OCI-LY1 (cell line): ENCODE results near the gene EML4.
A peak's percentile ranks its signal among the peaks of the same experiment; 100 is the strongest.

Source experiments
- H2AFZ ChIP-seq: fragments of 200-600 bp; sonication (generic), shearing (Covaris generic); 2 replicates; pipeline ENCODE4 v1.6.0; 2014; ENCODE audit warnings: antibody characterized with exemption, mild to moderate bottlenecking, low read length
- H3F3A ChIP-seq: fragments of 200-600 bp; sonication (generic), shearing (Covaris generic); 2 replicates; pipeline ENCODE4 v1.6.0; 2014; ENCODE audit warnings: mild to moderate bottlenecking, antibody characterized with exemption, low read length, moderate library complexity; ENCODE audit not compliant: insufficient read depth
- H3K27ac ChIP-seq: fragments of 200-600 bp; sonication (generic); 2 replicates; pipeline ENCODE4 v1.5.1; 2014; ENCODE audit warnings: low read length, mixed run types, mild to moderate bottlenecking, low read depth; ENCODE audit not compliant: poor library complexity, severe bottlenecking
- H3K27me3 ChIP-seq: fragments of 200-600 bp; sonication (generic); 2 replicates; pipeline ENCODE4 v1.6.0; 2014; ENCODE audit warnings: antibody characterized with exemption, mild to moderate bottlenecking, low read length, moderate library complexity; ENCODE audit not compliant: insufficient read depth
- H3K36me3 ChIP-seq: fragments of 200-600 bp; sonication (generic); 2 replicates; pipeline ENCODE4 v1.6.1; 2014; ENCODE audit warnings: mild to moderate bottlenecking, antibody characterized with exemption, low read length, moderate library complexity, mixed read lengths; ENCODE audit not compliant: insufficient read depth
- H3K4me1 ChIP-seq: fragments of 200-600 bp; sonication (generic); 2 replicates; pipeline ENCODE4 v1.5.1; 2014; ENCODE audit warnings: mild to moderate bottlenecking, low read length, moderate library complexity; ENCODE audit not compliant: insufficient read depth, severe bottlenecking
- H3K4me2 ChIP-seq: fragments of 200-600 bp; sonication (generic), shearing (Covaris generic); 2 replicates; pipeline ENCODE4 v1.6.1; 2014; ENCODE audit warnings: low read length
- H3K4me3 ChIP-seq: fragments of 200-600 bp; sonication (generic); 2 replicates; pipeline ENCODE4 v1.5.1; 2014; ENCODE audit warnings: low read length, low read depth, mild to moderate bottlenecking, mixed read lengths; ENCODE audit not compliant: poor library complexity, severe bottlenecking
- H3K79me2 ChIP-seq: fragments of 200-600 bp; shearing (Covaris generic); 2 replicates; pipeline ENCODE4 v1.6.1; 2016; ENCODE audit warnings: mixed run types, low read length, mixed read lengths; ENCODE audit not compliant: insufficient read depth
- H3K9ac ChIP-seq: fragments of 200-600 bp; sonication (generic), shearing (Covaris generic); 2 replicates; pipeline ENCODE4 v1.6.1; 2014; ENCODE audit warnings: mild to moderate bottlenecking, low read length, mixed read lengths
- H3K9me2 ChIP-seq: fragments of 200-600 bp; sonication (generic), shearing (Covaris generic); 2 replicates; pipeline ENCODE4 v1.6.1; 2014; ENCODE audit warnings: low read depth, mild to moderate bottlenecking, low read length, mixed read lengths
- H3K9me3 ChIP-seq: fragments of 200-600 bp; shearing (Covaris generic); 2 replicates; pipeline ENCODE4 v1.6.1; 2014; ENCODE audit warnings: low read length, mixed read lengths
- H4K20me1 ChIP-seq: fragments of 200-600 bp; sonication (generic), shearing (Covaris generic); 2 replicates; pipeline ENCODE4 v1.6.0; 2016; ENCODE audit warnings: mild to moderate bottlenecking, low read length; ENCODE audit not compliant: insufficient read depth
- CTCF ChIP-seq: fragments of 200-600 bp; sonication (generic), shearing (Covaris generic); IDR thresholded peaks from 2 replicates; pipeline ENCODE4 v1.5.1; 2017; ENCODE audit warnings: mild to moderate bottlenecking, antibody characterized with exemption, low read length, moderate library complexity, mixed read lengths
- EZH2 ChIP-seq: fragments of 200-600 bp; sonication (generic), shearing (Covaris generic); IDR thresholded peaks from 2 replicates; pipeline ENCODE4 v1.8.0; 2017; ENCODE audit warnings: borderline replicate concordance, mixed run types, mild to moderate bottlenecking, antibody characterized with exemption, low read length, moderate library complexity, mixed read lengths

EML4 gene

GRCh38 chr2:42360890-42361727 is 192.0 kb downstream of the EML4 start, which contains the start of gene COX7A2L:
COX7A2L (minus strand) TSS chr2:42361217; CDS start chr2:42361161, 56 bp downstream.
- Histone ChIP-seq H3K79me2 (peaks cover 46% of the 10 kb centered on the region), H4K20me1 (no peaks in the 10 kb centered on the region), H3K4me2 (peak within 1 kb of the TSS; percentile 74), H3K9ac (peak within 1 kb of the TSS; percentile 87), H3K27me3 (no peaks in the 10 kb centered on the region), H3K36me3 (peaks cover 5% of the 10 kb centered on the region; the same call in 1 of the 2 replicates), H3K9me2 (no peaks in the 10 kb centered on the region), H2AFZ (peak within 1 kb of the TSS; percentile 66), H3F3A (no peaks in the 10 kb centered on the region), H3K27ac (peak within 1 kb of the TSS; percentile 90), H3K9me3 (no peaks in the 10 kb centered on the region), H3K4me1 (peaks cover 32% of the 10 kb centered on the region), H3K4me3 (peak within 1 kb of the TSS; percentile 87)
- no peak for TF ChIP-seq EZH2
- TF ChIP-seq CTCF: 0 out of 2 replicates have a peak, but pooled peaks have one; percentile 11

- Histone ChIP-seq H3K4me1 (peaks cover 32% of the 10 kb centered on the region), H3K27me3 (no peaks in the 10 kb centered on the region), H2AFZ (peak overlapping the region; percentile 66), H3K79me2 (peaks cover 39% of the 10 kb centered on the region), H3K4me3 (peak overlapping the region; percentile 87), H3F3A (no peaks in the 10 kb centered on the region), H3K36me3 (no peaks in the 10 kb centered on the region), H3K27ac (no peak overlapping the region), H3K9me2 (no peaks in the 10 kb centered on the region), H3K4me2 (peak overlapping the region; percentile 74), H4K20me1 (no peaks in the 10 kb centered on the region), H3K9me3 (no peaks in the 10 kb centered on the region), H3K9ac (peak overlapping the region; percentile 87)
- TF ChIP-seq EZH2 (no peak), CTCF (no peak; the same call in 1 of the 2 replicates)
These were observed 192.7 kb downstream of the EML4 start for GRCh38 chr2:42361728-42362283.

- H3F3A ChIP-seq: no peaks in the 10 kb centered on the region
- no peak overlapping the region for H2AFZ ChIP-seq
- no peak overlapping the region for H3K27ac ChIP-seq
- TF ChIP-seq EZH2 (no peak), CTCF (no peak)
- peaks cover 24% of the 10 kb centered on the region for H3K79me2 ChIP-seq
- no peaks in the 10 kb centered on the region for H4K20me1 ChIP-seq
- no peak overlapping the region for H3K9ac ChIP-seq
- no peak overlapping the region for H3K4me3 ChIP-seq
- no peaks in the 10 kb centered on the region for H3K9me3 ChIP-seq
- no peaks in the 10 kb centered on the region for H3K27me3 ChIP-seq
- peaks cover 28% of the 10 kb centered on the region for H3K4me1 ChIP-seq
- H3K9me2 ChIP-seq: no peaks in the 10 kb centered on the region
- no peaks in the 10 kb centered on the region for H3K36me3 ChIP-seq
- no peak overlapping the region for H3K4me2 ChIP-seq
These were observed 194.3 kb downstream of the EML4 start for GRCh38 chr2:42363413-42363812.
